D341Med (cell line): ENCODE results near the gene MUCL1.
"Not testable (repeated sequence)": the region's sequence is repeated elsewhere in the genome, so short reads cannot be mapped to it uniquely, and the experiment has no call there.

ENCODE experiments used
- DNase-seq: peaks from one replicate; pipeline ENCODE4 v3.0.0; 2012; ENCODE audit warnings: low spot score

Gene MUCL1, protein sequence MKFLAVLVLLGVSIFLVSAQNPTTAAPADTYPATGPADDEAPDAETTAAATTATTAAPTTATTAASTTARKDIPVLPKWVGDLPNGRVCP

DNA sequence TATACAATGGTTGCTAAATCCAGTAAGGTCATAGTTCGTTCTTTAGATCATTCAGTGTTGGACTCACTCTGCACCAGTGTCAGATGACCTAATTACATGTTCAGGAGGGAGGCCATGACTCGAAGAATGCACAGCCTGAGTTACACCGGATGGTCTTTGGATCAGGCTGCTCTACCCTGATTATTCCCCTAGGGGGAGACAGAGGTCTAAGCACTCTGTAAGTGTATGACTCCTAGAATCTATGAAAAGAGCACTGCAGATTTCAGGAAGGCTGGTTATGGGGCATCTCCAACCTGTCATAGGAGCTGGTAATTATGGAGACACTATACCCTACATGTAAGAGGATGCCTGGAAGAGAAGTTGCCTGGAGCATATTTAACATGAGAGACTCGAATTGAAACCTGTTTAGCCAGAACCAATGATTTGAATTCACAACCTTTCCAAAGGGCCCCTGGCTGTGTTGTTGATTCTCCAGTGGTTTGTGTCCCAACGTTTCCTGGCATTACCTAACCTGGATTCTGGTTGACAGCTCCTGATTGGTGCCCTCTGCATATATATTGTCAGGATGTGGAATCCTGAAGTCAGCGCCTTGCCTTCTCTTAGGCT lies at the start of gene MUCL1:
TSS of gene MUCL1 (plus strand) at position 584 of the 606 bp plus-strand sequence. CDS start 67 bp downstream, outside the sequence.
- DNase-seq = peak; percentile 68

DNA sequence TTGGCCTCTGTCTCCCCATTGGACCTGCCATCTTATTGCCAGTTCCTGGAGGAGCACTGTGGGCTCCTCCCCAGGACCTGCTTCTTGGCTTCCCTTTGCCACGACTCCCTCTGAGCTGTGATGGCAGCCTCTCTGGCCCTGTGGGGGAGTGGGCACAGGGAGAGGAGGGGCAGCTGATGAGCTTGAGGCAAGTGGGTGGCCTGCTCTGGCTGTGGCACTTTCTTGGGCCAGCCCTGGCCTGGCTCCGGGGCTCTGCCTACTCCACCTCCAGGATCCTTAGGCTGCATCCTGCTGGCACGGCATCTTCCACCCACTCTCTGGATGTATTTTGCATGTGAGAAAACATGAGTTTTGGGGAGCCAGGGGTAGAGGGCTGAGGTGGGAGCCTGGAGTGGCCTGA lies 32.6 kb upstream of the MUCL1 start:
- no peak for DNase-seq

DNA sequence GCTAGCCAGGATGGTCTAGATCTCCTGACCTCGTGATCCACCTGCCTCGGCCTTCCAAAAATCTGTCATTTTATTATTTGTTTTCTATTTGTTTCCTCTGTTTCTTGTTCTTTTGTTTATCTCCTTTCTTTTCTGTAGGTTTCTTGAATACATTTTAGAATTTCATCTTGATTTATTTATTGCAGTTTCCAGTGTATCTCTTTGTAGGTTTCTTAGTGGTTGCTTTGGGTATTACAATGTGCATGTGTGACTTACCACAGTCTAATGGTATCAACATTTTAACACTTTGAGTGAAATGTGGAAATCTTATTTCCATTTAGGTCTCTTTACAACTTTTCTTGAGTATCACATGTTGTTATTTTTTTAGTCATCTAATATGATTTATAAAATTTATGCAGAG lies 29.9 kb upstream of the MUCL1 start:
- no peak for DNase-seq

DNA sequence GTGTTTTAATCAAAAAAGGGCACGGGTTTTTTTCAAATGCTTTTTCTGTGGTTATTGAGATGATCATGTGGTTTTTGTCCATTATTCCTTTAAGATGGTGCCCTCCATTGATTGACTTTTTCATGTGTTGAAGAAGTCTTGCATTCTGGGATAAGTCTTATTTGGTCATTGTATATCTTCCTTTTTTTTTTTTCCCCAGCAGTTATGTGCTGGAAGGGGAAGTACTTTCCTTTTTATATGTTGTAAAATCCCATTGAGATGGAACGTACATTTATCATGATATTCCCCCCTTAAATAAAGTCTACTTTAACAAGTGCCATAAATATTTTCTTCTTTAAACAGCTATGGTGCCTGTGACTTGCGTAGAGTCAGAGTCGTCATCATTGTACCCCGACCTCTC lies 24.8 kb upstream of the MUCL1 start:
- DNase-seq = no peak

DNA sequence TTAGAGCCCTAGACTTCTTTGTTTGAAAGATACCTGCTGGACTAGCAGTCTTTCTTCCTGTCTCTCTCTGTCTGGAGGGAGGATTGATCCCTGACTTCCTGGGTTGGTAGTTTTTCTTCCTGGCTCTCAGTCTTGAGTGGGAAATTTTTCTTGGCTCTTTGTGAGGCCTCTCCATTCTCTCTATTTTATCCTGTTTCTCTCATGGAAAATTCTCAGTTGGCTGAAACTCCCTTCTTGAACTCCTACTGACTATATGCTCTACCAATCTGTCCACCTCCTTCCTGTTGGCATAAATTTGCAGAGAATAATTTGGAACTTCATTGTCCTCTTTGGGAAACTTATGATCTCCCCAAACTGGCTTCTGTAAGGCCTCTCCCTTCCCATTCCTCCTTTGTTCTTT lies 24.1 kb upstream of the MUCL1 start:
- no peak for DNase-seq

DNA sequence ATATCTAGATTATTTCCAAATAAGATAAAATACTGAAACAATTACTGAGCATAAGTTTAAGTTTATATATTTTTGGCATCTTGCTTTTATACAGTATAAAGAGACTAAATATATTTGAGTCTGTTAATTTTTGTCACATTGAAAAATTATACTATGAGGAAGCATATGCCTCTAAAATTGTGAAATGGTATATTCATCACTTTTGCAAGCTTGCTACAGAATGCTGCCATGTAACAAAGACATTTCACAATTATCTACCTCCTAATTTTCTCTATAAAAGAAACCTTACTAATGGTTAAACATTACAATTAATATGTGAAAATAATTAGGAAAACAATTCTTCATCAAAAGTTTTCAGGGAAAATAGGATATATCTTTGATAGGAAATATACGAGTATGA lies 22.7 kb upstream of the MUCL1 start:
- DNase-seq = no peak

DNA sequence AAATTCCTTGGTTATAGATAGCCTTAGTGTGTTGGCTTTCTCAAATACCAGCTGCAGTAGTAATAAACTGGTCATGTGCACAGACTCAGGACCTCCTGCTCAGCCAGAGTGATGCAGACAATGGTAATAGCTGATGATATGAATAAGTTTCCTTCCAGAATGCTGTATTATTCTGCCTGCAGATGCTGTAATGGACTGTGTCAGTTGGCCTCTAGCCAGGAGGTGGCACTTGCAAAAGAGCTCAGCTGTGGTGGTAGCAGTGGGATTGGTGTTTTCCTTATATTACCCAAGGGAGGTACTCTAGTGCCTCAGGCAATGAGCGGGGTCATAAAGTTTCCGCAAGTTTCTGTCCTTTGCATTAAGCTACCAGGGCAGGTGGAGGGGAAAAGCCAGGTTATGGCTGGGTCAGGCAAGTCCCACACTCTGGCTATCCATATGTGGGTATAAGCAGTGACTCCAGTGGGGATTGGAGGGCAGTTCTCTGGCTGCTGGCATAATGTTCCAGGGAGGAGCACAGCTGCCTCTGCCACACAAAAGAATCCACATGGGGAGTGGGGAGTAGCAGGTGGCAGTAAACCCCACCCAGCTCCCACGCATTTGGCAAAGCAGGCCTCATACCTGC lies 14.0 kb upstream of the MUCL1 start:
- no peak for DNase-seq

DNA sequence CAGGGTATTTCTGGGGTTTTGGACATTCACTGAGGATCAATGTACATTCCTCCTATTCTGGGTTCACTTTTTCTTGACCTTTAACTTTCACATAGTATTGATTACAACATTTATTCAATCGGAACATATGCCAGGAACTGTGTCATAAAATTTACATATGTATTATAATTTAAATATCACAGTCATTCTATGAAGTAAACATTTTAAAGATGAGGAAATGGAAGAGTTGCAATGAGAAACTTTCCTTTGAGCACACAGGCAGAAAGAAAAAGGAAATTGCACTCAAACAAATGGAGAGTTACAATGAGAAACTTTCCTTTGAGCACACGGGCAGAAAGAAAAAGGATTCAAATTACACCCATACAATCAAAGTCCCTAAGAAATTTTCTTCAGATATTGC lies 3.1 kb downstream of the MUCL1 start:
- DNase-seq = no peak

DNA sequence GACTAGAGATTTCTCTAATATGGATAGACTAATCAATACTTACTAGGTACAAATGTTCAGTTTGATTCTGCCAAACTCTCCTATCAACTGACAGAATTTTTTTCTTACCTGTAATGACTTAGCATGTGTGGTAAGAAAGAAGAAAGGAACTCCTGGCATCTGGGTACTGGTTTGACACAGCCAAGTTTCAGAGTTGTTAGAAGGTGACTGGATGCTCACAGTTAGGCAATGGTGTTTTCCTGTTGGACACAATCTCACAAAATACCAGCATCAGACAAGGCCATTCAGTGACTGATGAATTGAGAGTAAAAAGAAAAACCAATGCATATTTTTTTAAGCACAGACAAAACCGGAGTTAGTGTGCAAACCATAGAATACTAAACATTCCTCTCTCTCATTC lies 4.2 kb downstream of the MUCL1 start:
- no peak for DNase-seq

DNA sequence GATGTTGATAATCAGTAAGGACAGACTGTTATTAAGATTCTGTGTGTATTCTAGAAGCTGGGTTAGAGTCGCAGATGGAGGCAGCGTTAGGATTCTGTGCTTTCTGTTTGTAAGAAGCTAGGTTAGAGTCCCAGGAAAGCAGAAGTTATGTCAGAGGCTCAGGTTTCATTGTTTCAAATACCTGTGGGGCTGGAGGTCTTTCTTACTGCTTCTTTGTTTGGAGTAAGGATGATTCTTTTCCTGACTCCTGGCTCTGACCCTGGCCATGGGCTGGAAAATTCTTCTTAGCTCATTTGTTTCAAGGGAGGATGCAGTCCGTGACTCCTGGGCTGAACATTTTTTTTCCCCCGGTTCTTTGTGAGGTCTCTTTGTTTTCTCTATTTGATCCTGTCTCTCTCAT lies 5.2 kb downstream of the MUCL1 start:
- no peak for DNase-seq

DNA sequence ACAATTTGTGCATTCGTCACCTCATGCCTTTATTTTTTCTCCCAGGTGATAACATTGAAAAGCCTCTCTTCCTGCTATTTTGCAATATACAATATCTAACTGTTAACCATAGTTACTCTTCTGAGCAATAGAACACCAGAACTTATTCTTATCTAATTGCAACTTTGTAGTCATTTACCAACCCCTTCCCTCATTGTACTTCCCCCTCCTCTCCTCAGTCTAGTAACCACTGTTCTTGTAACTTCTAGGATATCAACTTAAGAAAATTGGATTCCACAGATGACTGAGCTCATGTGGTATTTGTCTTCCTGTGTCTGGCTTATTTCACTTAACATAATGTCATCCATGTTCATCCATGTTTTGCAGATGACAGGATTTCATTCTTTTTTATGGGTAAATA lies 7.6 kb downstream of the MUCL1 start:
- DNase-seq = no peak

DNA sequence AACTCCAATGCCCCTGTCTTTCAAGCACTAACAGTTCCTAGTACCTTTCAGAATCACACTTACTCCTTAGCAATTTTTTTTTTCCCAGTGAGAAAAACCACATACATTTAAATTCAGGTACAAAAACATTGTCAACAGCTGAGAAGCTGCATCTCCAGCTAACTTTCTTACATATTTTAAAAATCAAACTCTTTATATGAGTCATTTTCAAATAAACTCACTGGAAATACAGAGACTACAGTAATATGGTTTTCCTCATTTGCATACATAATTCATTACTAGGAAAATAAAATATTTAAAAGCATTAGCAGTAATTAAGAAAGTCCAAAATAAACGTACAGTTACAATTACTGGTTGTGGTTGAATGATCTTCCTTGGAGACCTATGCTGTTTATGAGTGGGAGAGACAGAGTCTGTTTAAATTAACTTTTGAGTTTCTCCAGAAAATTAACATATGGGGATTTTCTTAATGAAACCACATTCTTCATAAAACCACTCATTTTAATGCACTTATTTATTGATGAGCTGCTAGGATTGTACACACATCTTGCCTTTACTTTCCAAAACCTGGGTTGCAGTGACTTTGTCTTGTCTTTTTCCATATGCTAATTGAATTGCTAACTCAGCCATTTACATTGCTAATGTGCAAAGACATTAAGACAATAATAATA lies 9.8 kb downstream of the MUCL1 start:
- no peak for DNase-seq

DNA sequence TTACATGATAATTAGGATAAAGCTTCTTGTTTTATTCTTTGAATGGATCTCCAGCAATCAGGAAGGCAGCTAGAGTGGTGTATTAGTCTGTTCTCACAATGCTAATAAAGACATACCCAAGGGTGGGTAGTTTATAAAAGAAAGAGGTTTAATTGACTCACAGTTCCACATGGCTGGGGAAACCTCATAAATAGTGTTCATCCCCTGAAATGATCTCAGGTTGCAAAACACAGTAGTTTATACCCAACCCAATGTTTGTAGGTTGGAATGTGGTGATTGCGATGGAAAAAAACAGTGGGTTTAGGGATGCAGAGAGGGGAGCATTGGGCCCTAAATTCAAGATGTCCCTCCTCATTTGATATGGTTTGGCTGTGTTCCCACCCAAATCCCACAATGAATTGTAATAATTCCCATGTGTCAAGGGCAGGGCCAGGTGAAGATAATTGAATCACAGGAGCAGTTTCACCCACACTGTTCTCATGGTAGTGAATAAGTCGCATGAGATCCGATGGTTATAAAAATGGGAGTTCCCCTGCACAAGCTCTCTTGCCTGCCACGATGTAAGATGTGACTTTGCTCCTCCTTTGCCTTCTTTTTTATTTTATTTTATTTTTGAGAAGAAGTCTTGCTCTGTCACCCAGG lies 11.5 kb downstream of the MUCL1 start:
- DNase-seq = no peak

DNA sequence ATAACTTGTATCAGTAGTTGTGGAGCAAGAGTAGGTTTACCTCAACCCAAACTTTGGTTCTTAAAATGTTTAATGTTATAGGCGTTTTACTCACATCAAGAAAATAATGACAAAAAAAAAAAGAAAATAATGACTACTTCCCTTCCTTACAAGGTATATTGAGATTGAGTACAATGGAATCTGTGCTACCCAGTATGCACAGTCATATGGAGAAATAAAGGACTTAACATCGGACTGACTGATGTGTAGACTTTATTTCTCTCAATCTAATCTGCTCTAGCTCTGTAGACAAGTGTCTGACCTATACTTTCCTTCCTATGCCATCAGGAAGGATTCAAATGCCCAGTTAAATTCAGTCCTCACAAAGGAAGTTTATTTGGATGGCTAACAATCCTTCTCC lies 14.4 kb downstream of the MUCL1 start:
- DNase-seq = no peak

DNA sequence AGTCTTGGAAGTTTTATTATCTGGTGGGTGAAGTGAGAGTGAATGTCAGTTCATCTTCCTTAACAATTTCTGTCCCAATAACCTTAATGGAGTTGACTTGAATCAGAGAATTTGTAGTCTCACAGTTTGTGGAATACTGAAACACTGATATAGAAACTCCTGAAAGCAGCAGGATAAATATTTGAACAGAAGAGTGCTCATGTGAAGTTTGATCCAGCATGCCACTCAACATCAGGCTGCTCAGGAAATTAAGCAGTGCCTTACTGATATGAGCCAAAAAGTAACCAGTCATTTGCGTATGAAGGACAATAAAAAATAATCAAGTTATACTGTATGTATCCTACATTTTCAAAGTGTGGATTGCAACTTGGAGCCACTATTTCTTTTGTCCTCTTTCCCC lies 15.7 kb downstream of the MUCL1 start:
- DNase-seq = no peak

DNA sequence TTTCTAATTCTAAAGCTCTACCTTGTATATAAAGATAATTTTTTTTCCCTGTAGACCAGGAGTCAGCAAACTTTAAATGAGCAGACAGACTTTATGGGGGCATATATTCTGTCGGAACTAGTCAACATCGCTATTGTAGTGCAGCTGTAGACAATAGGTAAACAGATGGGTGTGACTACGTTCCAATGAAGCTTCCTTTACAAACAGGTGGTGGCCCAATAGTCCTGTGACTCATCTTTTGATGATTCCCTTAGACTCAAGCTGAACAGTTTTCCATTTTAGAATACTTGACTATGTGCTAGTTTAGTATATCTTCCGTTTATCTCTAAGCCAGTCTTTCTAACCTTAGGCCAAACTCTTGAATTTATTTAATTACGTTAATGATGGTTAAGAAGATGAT lies 16.3 kb downstream of the MUCL1 start:
- DNase-seq = no peak

DNA sequence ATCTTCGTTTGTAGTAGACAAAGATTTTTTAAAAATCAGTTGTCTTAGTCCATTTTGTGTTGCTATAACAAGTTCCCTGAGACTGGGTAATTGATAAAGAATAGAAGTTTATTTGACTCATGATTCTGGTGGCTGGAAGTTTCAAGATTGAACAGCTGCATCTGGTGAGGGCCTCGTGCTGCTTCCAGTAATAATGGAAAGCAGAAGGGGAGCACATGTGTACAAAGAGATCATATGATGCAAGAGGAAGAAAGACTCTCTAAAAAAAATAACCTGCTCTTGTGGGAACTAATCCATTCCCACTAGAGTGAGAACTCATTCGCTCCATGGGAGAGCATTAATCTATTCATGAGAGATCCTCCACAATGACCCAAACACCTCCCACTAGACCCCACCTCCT lies 24.8 kb downstream of the MUCL1 start:
- no peak for DNase-seq

DNA sequence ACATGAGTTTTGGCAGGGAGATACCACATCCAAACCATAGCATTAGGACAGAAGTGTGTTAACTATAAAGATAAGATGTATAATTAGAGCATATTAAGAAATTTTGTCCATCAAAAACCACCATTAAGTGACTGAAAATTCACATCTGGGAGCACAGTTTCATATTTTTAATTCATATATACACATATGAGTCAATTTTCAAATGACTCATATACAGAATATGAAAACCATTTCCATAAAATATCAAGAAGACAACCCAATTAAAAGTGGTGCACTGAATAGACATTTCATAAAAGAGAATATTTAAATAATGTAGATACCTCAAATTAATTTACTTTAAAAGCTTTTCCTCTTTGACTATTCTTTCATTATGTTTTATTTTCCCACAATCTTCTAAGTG lies 25.3 kb downstream of the MUCL1 start:
- no peak for DNase-seq

DNA sequence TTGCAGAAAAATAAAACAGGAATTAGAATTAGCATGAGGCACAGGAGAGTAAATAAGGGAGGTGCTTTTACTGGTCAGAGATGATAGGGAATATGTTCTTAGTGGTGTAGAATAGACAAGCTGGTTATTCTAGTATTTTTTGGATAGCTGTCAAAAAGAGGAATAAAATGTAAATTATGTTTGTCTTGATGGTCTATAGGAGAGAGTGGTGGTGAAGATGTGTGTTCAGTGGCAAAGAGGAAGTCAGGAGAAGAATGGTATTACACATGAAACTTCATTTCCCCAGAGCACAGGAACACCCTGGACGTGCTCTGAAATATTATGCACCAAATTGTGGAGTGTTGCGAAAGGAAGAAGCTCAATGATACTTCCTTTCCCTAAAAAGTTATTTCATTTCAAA lies 27.8 kb downstream of the MUCL1 start:
- no peak for DNase-seq

DNA sequence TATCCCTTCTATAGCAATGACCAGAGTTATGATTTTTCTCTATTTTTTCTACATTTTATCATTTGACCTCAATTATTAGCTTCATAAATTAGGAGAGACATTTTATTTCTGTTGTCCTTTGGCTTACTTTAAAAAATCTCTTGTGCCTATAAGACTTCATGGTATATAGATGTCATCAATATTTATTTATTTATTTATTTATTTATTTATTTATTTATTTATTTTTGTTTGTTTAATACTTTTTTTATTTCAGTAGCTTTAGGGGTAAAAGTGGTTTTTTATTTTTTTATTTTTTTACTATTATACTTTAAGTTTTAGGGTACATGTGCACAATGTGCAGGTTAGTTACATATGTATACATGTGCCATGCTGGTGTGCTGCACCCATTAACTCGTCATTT lies 28.3 kb downstream of the MUCL1 start:
- DNase-seq = not testable (repeated sequence)

DNA sequence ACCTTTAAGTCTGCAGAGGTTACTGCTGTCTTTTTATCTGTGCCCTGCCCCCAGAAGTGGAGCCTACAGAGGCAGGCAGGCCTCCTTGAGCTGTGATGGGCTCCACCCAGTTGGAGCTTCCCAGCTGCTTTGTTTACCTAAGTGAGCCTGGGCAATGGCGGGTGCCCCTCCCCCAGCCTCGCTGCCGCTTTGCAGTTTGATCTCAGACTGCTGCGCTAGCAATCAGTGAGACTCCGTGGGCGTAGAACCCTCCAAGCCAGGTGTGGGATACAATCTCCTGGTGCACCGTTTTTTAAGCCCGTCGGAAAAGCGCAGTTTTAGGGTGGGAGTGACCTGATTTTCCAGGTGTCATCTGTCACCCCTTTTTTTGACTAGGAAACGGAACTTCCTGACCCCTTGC lies 34.1 kb downstream of the MUCL1 start:
- DNase-seq = not testable (repeated sequence)

DNA sequence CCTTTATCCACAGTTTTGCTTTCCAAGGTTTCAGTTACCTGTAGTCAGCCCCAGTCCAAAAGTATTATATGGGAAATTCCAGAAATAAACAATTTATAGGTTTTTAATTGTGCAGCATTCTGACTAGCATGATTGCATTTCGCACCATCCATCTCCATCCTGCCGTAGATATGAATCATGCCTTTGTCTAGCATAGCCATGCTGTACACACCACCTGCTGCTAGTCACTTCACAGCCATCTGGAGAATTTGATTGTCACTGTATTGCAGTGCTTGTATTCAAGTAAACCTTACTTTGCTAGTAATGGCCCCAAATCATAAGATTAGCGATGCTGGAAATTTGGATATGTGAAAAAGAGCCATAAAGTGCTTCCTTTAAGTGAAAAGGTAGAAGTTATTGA lies 36.0 kb downstream of the MUCL1 start:
- no peak for DNase-seq
